Endothelial cell of umbilical vein (primary cell): ENCODE measurements around the gene TRMT2A. TPM values are rescaled to one million over a fixed set of nuclear protein-coding genes. Genes with fewer than 3 reads are reported as not detected.

Experiments
- BruUV-seq: library from RNA; stranded (reverse); fragments of 400-500 nt; replicated peaks from 2 replicates; lab custom pipeline; 2021; lab: Mats Ljungman, UMichigan
- CTCF ChIA-PET: fragments of 300-600, 350-600 bp; sonication (Branson Sonifier 250); formaldehyde crosslinking; loops from one replicate; lab custom pipeline; 2021; ENCODE audit warnings: antibody characterized with exemption, inconsistent platforms; lab: Charles Lee
- POLR2A ChIA-PET: fragments of 300-600, 350-600 bp; sonication (Branson Sonifier 250); formaldehyde crosslinking; loops from one replicate; lab custom pipeline; 2021; ENCODE audit warnings: antibody characterized with exemption, inconsistent platforms; lab: Charles Lee
- DNase-seq: peaks from one replicate; pipeline ENCODE4 v3.0.0-alpha.2; 2011; ENCODE audit warnings: low read depth, low spot score
- FAIRE-seq: peaks from 2 replicates; lab custom pipeline; 2011; peaks lifted over from hg19 to GRCh38; lab: Jason Lieb, UNC
- H2AFZ ChIP-seq: 2 replicates; pipeline ENCODE4 v1.6.0; 2012; ENCODE audit warnings: low read depth, low read length, control low read depth, inconsistent platforms
- H3K27ac ChIP-seq: 2 replicates; pipeline ENCODE4 v1.5.1; 2011; ENCODE audit warnings: low read depth, mild to moderate bottlenecking, control low read depth, low read length, moderate library complexity; ENCODE audit not compliant: insufficient read depth
- H3K27me3 ChIP-seq, 2 experiments: 2 replicates each; pipeline versions ENCODE4 v1.6.0 to v1.6.1; 2011; ENCODE audit warnings: low read length in 2 of 2, mixed read lengths in 1 of 2; ENCODE audit not compliant: control insufficient read depth in 2 of 2, insufficient read depth in 2 of 2
- H3K36me3 ChIP-seq, 2 experiments: 2 replicates in 1 of 2; 3 replicates in 1 of 2; pipeline ENCODE4 v1.5.1; 2011; ENCODE audit warnings: low read length in 2 of 2, mild to moderate bottlenecking in 1 of 2, moderate library complexity in 1 of 2; ENCODE audit not compliant: control insufficient read depth in 2 of 2, insufficient read depth in 2 of 2; ENCODE audit errors: extremely low read depth in 1 of 2
- H3K4me1 ChIP-seq: 3 replicates; pipeline ENCODE4 v1.5.1; 2011; ENCODE audit warnings: mild to moderate bottlenecking, low read length; ENCODE audit not compliant: control insufficient read depth, insufficient read depth; ENCODE audit errors: extremely low read depth
- H3K4me2 ChIP-seq: 2 replicates; pipeline ENCODE4 v1.6.1; 2011; ENCODE audit warnings: low read length, control low read depth, mixed read lengths; ENCODE audit not compliant: insufficient read depth
- H3K4me3 ChIP-seq, 3 experiments: fragments of 200-600 bp in 1 of 3; sonication (generic), shearing (Covaris generic) in 1 of 3; replicated peaks in 1 of 3; 2 replicates each; pipeline ENCODE4 v1.5.1; 2011 to 2016; ENCODE audit warnings: control low read depth in 3 of 3, low read length in 3 of 3, mild to moderate bottlenecking in 2 of 3, inconsistent platforms in 1 of 3, low read depth in 1 of 3, moderate library complexity in 1 of 3; ENCODE audit not compliant: insufficient read depth in 1 of 3
- H3K79me2 ChIP-seq: 2 replicates; pipeline ENCODE4 v1.6.0; 2012; ENCODE audit warnings: low read length, inconsistent platforms; ENCODE audit not compliant: control insufficient read depth, insufficient read depth
- H3K9ac ChIP-seq: replicated peaks from 2 replicates; pipeline ENCODE3; 2011; ENCODE audit warnings: low read length, control low read depth; ENCODE audit not compliant: insufficient read depth; ENCODE audit errors: extremely low read depth
- H3K9me1 ChIP-seq: replicated peaks from 3 replicates; pipeline ENCODE4 v1.6.0; 2011; ENCODE audit warnings: mild to moderate bottlenecking, low read length; ENCODE audit not compliant: control insufficient read depth, insufficient read depth; ENCODE audit errors: extremely low read depth
- H3K9me3 ChIP-seq: replicated peaks from 2 replicates; pipeline ENCODE4 v1.5.1; 2012; ENCODE audit warnings: low read length, inconsistent platforms; ENCODE audit not compliant: control insufficient read depth, insufficient read depth
- H4K20me1 ChIP-seq: replicated peaks from 2 replicates; pipeline ENCODE3; 2011; ENCODE audit warnings: mild to moderate bottlenecking, low read length; ENCODE audit not compliant: control insufficient read depth, insufficient read depth; ENCODE audit errors: extremely low read depth
- EZH2 ChIP-seq: IDR thresholded peaks from 2 replicates; pipeline ENCODE4 v1.6.1; 2012; ENCODE audit warnings: borderline replicate concordance, low read depth, mild to moderate bottlenecking, moderate library complexity, low read length, inconsistent platforms; ENCODE audit not compliant: severe bottlenecking
- FOS ChIP-seq: IDR thresholded peaks from 2 replicates; pipeline ENCODE4 v1.6.1; 2011; ENCODE audit warnings: mild to moderate bottlenecking, low read length, moderate library complexity, borderline replicate concordance; ENCODE audit not compliant: insufficient read depth
- GATA2 ChIP-seq: IDR thresholded peaks from 2 replicates; pipeline ENCODE4 v1.7.0; 2011; ENCODE audit warnings: low read depth, mild to moderate bottlenecking, moderate library complexity, mixed read lengths, low read length; ENCODE audit not compliant: insufficient read length, insufficient read depth
- JUN ChIP-seq: IDR thresholded peaks from 2 replicates; pipeline ENCODE4 v1.6.1; 2011; ENCODE audit warnings: borderline replicate concordance, low read depth; ENCODE audit not compliant: insufficient read length, insufficient read depth
- MYC ChIP-seq: IDR thresholded peaks from one replicate; pipeline ENCODE4 v1.6.1; 2011; ENCODE audit warnings: mild to moderate bottlenecking, low read depth, low read length
- POLR2A ChIP-seq: IDR thresholded peaks from 2 replicates; pipeline ENCODE4 v1.6.1; 2012; ENCODE audit warnings: low read depth, mild to moderate bottlenecking, control low read depth, low read length
- POLR2AphosphoS5 ChIP-seq: IDR thresholded peaks from 2 replicates; pipeline ENCODE4 v1.6.1; 2012; ENCODE audit warnings: low read depth, mild to moderate bottlenecking, control low read depth, low read length, moderate library complexity; ENCODE audit not compliant: insufficient read depth
- dilution Hi-C: fragments of 300-500 bp; cut with MboI; formaldehyde crosslinking; loops from one replicate; pipeline ENCODE4 v1.15.0; 2019; ENCODE audit warnings: low sequenced_read_pairs; ENCODE audit not compliant: extremely low pct_ligation_motif_present
- intact Hi-C: fragments of 100-400 bp; cut with micrococcal nuclease; formaldehyde crosslinking; loops from one replicate; pipeline ENCODE4 v1.10.0; 2022
- polyA plus RNA-seq, 4 experiments: library from polyadenylated mRNA; depleted of rRNA in 3 of 4; stranded (reverse) in 3 of 4; unstranded in 1 of 4; fragments of >200 nt; gene quantifications; 2 replicates each; pipeline versions ENCODE4 v1.2.1 to v1.2.3, GENCODE V29; 2011 to 2012; ENCODE audit warnings: missing spikeins in 1 of 4
- total RNA-seq: library from RNA; stranded (reverse); gene quantifications from 2 replicates; pipeline ENCODE4 v1.2.3, GENCODE V29; 2021
- TF ChIP-seq, protein P1 (sequence below), 2 donors: IDR thresholded peaks; 1 replicate in 1 of 2; 2 replicates in 1 of 2; pipeline ENCODE4 v1.5.1; 2011; ENCODE audit warnings: low read length in 2 of 2, mild to moderate bottlenecking in 2 of 2, moderate library complexity in 2 of 2, control low read depth in 1 of 2, inconsistent platforms in 1 of 2, low read depth in 1 of 2; ENCODE audit not compliant: insufficient read depth in 1 of 2; ENCODE audit errors: extremely low read depth in 1 of 2
- TF ChIP-seq, protein P2 (sequence below): IDR thresholded peaks from 2 replicates; pipeline ENCODE4 v1.6.1; 2011; ENCODE audit not compliant: insufficient read depth, insufficient read length

TRMT2A gene
- total and polyA plus RNA-seq, 2 donors (not counting 3 experiments of a cell fraction or from before 2014, with no cell fraction given), result 51.2 to 61.9 TPM

DNA sequence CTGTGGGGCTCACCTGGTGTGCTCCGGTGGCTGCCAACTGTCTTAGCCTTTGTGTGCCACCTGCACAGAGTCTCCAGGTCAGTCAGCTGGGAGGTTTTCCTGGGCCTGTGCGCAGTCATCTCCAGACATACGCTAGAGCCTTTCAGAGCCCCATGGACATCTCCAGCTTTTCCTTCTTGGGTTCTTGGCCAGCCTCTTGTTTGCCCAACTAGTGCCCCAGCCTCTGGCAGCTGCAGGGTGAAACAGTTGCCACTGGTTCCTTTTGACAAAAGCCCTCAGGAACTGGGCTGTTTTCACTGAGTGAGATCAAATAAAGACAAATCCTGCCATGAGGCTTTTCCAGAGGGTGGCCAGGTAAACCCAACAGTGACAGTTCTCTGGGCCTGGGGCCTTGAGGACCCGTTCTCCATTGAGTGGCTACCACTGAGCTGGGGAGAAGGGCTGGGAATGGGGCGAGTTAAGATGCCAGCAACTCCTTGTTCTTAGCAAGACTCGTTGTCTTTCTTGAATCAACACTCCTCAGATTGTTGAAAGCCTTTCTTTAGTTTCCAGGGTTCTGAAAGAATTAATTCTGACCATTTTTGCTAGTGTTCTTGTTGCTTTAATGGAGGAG is 17.8 kb downstream of the TRMT2A start:
- H3K36me3 ChIP-seq, result peaks cover 45 to 46% of the 10 kb centered on the region in 2 experiments
- dilution Hi-C loops (no loop called here), intact Hi-C loops (no loop called here)
- no peaks in the 10 kb centered on the region for H3K9me3 ChIP-seq
- H3K79me2 ChIP-seq, result peaks cover 50% of the 10 kb centered on the region
- H3K9me1 ChIP-seq, result no peaks in the 10 kb centered on the region
- H3K4me3 ChIP-seq, result no peak overlapping the region
- no peak overlapping the region for H3K27ac ChIP-seq
- BruUV-seq, result no TSS peak
- no peak for TF ChIP-seq POLR2AphosphoS5
- no peak for TF ChIP-seq GATA2
- TF ChIP-seq FOS, result no peak
- no peak for TF ChIP-seq POLR2A
- TF ChIP-seq JUN, result no peak
- TF ChIP-seq, protein P1, sequence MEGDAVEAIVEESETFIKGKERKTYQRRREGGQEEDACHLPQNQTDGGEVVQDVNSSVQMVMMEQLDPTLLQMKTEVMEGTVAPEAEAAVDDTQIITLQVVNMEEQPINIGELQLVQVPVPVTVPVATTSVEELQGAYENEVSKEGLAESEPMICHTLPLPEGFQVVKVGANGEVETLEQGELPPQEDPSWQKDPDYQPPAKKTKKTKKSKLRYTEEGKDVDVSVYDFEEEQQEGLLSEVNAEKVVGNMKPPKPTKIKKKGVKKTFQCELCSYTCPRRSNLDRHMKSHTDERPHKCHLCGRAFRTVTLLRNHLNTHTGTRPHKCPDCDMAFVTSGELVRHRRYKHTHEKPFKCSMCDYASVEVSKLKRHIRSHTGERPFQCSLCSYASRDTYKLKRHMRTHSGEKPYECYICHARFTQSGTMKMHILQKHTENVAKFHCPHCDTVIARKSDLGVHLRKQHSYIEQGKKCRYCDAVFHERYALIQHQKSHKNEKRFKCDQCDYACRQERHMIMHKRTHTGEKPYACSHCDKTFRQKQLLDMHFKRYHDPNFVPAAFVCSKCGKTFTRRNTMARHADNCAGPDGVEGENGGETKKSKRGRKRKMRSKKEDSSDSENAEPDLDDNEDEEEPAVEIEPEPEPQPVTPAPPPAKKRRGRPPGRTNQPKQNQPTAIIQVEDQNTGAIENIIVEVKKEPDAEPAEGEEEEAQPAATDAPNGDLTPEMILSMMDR (IDR thresholded peaks at IDR 0.05; ENCODE audit: extremely low read depth in 1 of 2, insufficient read depth in 1 of 2, low read depth in 1 of 2, low read length in 2 of 2), result no peak
- TF ChIP-seq EZH2, result no peak
- TF ChIP-seq MYC, result no peak
- TF ChIP-seq, protein P2, sequence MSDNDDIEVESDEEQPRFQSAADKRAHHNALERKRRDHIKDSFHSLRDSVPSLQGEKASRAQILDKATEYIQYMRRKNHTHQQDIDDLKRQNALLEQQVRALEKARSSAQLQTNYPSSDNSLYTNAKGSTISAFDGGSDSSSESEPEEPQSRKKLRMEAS, result no peak
- ChIA-PET POLR2A (no interaction called here), CTCF (no interaction called here)
- DNase-seq, result no peak
- H3K27me3 ChIP-seq, result no peaks in the 10 kb centered on the region
- H3K4me2 ChIP-seq, result no peak overlapping the region
- FAIRE-seq, result no peak
- H3K9ac ChIP-seq, result no peak overlapping the region
- no peak overlapping the region for H2AFZ ChIP-seq
- no peaks in the 10 kb centered on the region for H3K4me1 ChIP-seq
- H4K20me1 ChIP-seq, result no peaks in the 10 kb centered on the region
